ENCODE data around the gene ALK.

The ALK gene

DNA sequence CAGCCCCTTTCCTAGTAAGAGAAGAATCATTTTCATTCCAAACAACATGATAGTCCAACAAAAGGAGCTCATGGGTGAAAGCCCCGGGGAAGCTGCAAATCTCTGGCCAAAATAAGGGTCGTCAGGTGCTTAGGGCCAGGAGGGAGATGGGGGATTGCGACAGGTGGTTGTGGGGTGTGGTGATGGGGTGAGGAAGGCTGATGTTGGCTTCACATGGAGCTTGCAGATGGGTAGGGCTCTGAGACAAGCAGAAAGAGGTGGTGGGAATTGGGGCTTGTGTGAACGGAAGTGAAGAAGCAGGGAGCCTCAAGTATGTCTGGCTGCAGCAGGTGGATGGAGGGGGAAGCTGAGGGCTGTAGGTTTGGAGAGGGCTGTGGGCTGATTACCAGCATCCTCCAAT, 680.0 kb downstream of the ALK start:
- no peaks in the 10 kb centered on the region for H3K79me1 ChIP-seq (ENCODE audit: low read depth, low read length)
- no peak for DNase-seq (ENCODE audit: low spot score)
- no peak overlapping the region for H3K23ac ChIP-seq (ENCODE audit: low read depth, low read length, poor library complexity)
- no peak overlapping the region for H2AK5ac ChIP-seq (ENCODE audit: low read depth, low read length)
- no peak overlapping the region for H2BK120ac ChIP-seq (ENCODE audit: low read depth, low read length)
- no peak overlapping the region for H2BK15ac ChIP-seq (ENCODE audit: low read length)
- no CpG with 5 or more reads among the region's 4 CpGs for WGBS, 2 donors (ENCODE audit: extremely low coverage in 2 of 2, insufficient read length in 2 of 2, insufficient replicate concordance in 1 of 2)
- H2AFZ ChIP-seq (ENCODE audit: low read length): no peak overlapping the region
- no peak overlapping the region for H3K4me2 ChIP-seq (ENCODE audit: insufficient read depth, low read length, poor library complexity, severe bottlenecking)
- H3K18ac ChIP-seq (ENCODE audit: low read length): no peak overlapping the region
- no peak overlapping the region for H2BK5ac ChIP-seq (ENCODE audit: low read length)
- no peak overlapping the region for H3K27ac ChIP-seq (replicated peaks; ENCODE audit: low read length)
- no peak overlapping the region for H3K14ac ChIP-seq (ENCODE audit: low read length)
- H2BK12ac ChIP-seq (ENCODE audit: low read length): no peak overlapping the region
- H3K9me3 ChIP-seq (replicated peaks in 1 of 2; ENCODE audit: control insufficient read depth in 2 of 2, insufficient read depth in 1 of 2, low read depth in 1 of 2, low read length in 2 of 2): no peaks in the 10 kb centered on the region
- H3K27me3 ChIP-seq (ENCODE audit: control insufficient read depth in 3 of 3, insufficient read depth in 3 of 3, low read depth in 1 of 3, low read length in 3 of 3): no peaks in the 10 kb centered on the region
- H3K4ac ChIP-seq (ENCODE audit: low read length): no peak overlapping the region
- H3K36me3 ChIP-seq (replicated peaks in 1 of 2; ENCODE audit: control insufficient read depth in 2 of 2, insufficient read depth in 2 of 2, low read length in 2 of 2): no peaks in the 10 kb centered on the region
- H3K4me3 ChIP-seq (ENCODE audit: low read length in 2 of 2): no peak overlapping the region
- no peak overlapping the region for H3K9ac ChIP-seq (ENCODE audit: low read depth, low read length, poor library complexity)
- H3K4me1 ChIP-seq (ENCODE audit: control insufficient read depth in 2 of 2, insufficient read depth in 1 of 2, low read depth in 1 of 2, low read length in 2 of 2): no peaks in the 10 kb centered on the region
- no peak overlapping the region for H4K8ac ChIP-seq (ENCODE audit: low read depth, low read length)
- H4K91ac ChIP-seq (ENCODE audit: low read depth, low read length, poor library complexity): peak overlapping the region; percentile 23

GRCh38 chr2:29240601-29241000, 680.8 kb downstream of the ALK start:
- DNase-seq (ENCODE audit: low spot score): no peak
- no peak overlapping the region for H4K91ac ChIP-seq (ENCODE audit: low read depth, low read length, poor library complexity)
- no peak overlapping the region for H3K18ac ChIP-seq (ENCODE audit: low read length)
- no peak overlapping the region for H2BK15ac ChIP-seq (ENCODE audit: low read length)
- no peak overlapping the region for H3K4me3 ChIP-seq (ENCODE audit: low read length in 2 of 2)
- no peaks in the 10 kb centered on the region for H3K79me1 ChIP-seq (ENCODE audit: low read depth, low read length)
- H2AK5ac ChIP-seq (ENCODE audit: low read depth, low read length): no peak overlapping the region
- no peaks in the 10 kb centered on the region for H3K36me3 ChIP-seq (replicated peaks in 1 of 2; ENCODE audit: control insufficient read depth in 2 of 2, insufficient read depth in 2 of 2, low read length in 2 of 2)
- no peak overlapping the region for H2BK12ac ChIP-seq (ENCODE audit: low read length)
- no peaks in the 10 kb centered on the region for H3K9me3 ChIP-seq (replicated peaks in 1 of 2; ENCODE audit: control insufficient read depth in 2 of 2, insufficient read depth in 1 of 2, low read depth in 1 of 2, low read length in 2 of 2)
- no peak overlapping the region for H3K9ac ChIP-seq (ENCODE audit: low read depth, low read length, poor library complexity)
- no peak overlapping the region for H3K4me2 ChIP-seq (ENCODE audit: insufficient read depth, low read length, poor library complexity, severe bottlenecking)
- no peak overlapping the region for H3K14ac ChIP-seq (ENCODE audit: low read length)
- no peaks in the 10 kb centered on the region for H3K4me1 ChIP-seq (ENCODE audit: control insufficient read depth in 2 of 2, insufficient read depth in 1 of 2, low read depth in 1 of 2, low read length in 2 of 2)
- WGBS, 2 donors (ENCODE audit: extremely low coverage in 2 of 2, insufficient read length in 2 of 2, insufficient replicate concordance in 1 of 2): no CpG with 5 or more reads among the region's 4 CpGs
- no peak overlapping the region for H2BK120ac ChIP-seq (ENCODE audit: low read depth, low read length)
- H3K27me3 ChIP-seq (ENCODE audit: control insufficient read depth in 3 of 3, insufficient read depth in 3 of 3, low read depth in 1 of 3, low read length in 3 of 3): no peaks in the 10 kb centered on the region
- H4K8ac ChIP-seq (ENCODE audit: low read depth, low read length): no peak overlapping the region
- H3K27ac ChIP-seq (replicated peaks; ENCODE audit: low read length): no peak overlapping the region
- H3K4ac ChIP-seq (ENCODE audit: low read length): no peak overlapping the region
- no peak overlapping the region for H2AFZ ChIP-seq (ENCODE audit: low read length)
- no peak overlapping the region for H3K23ac ChIP-seq (ENCODE audit: low read depth, low read length, poor library complexity)
- H2BK5ac ChIP-seq (ENCODE audit: low read length): no peak overlapping the region

DNA sequence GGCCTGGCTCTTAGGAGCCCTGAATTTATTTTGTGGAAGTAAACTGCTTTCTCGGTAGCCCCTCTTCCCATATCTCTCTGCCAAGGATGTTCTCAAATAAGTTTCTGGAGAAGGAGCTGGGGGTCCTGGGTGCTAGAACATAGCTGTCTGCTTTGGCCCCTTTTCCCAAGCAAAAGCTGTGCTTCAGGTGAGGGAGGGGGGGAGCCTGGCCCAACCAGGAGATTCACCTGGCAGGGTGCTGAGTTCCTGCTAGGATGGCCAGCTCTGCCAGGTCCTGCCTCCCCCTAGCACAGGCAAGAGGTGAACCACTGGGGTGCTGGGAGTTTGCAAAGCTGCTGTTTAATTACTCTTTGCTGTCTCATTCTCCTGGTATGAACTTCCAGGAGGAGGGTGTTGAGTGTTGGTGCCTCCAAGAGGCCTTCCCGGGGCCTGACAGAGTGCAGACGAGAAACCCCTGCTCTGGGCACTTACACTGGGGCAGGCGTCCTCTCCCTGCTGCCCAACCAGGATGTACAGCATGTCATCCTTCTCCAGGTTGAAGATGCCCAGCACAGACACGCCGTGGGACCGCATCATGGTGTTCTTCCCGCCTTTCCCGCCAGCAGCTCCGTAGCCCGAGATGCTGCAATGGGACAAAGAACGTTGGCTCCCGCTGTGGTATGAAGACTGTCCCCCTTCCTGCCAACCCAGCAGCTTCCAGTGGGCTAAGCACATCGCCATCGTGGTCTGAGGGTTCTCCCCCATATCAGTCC, 682.0 kb downstream of the ALK start:
- no peak overlapping the region for H4K8ac ChIP-seq (ENCODE audit: low read depth, low read length)
- H3K4ac ChIP-seq (ENCODE audit: low read length): no peak overlapping the region
- no peak overlapping the region for H3K4me2 ChIP-seq (ENCODE audit: insufficient read depth, low read length, poor library complexity, severe bottlenecking)
- H3K9me3 ChIP-seq (replicated peaks in 1 of 2; ENCODE audit: control insufficient read depth in 2 of 2, insufficient read depth in 1 of 2, low read depth in 1 of 2, low read length in 2 of 2): no peaks in the 10 kb centered on the region
- no peak overlapping the region for H4K91ac ChIP-seq (ENCODE audit: low read depth, low read length, poor library complexity)
- no peak overlapping the region for H3K9ac ChIP-seq (ENCODE audit: low read depth, low read length, poor library complexity)
- no peak overlapping the region for H2BK15ac ChIP-seq (ENCODE audit: low read length)
- H3K79me1 ChIP-seq (ENCODE audit: low read depth, low read length): no peaks in the 10 kb centered on the region
- H2BK5ac ChIP-seq (ENCODE audit: low read length): no peak overlapping the region
- no peaks in the 10 kb centered on the region for H3K36me3 ChIP-seq (replicated peaks in 1 of 2; ENCODE audit: control insufficient read depth in 2 of 2, insufficient read depth in 2 of 2, low read length in 2 of 2)
- no peak overlapping the region for H3K27ac ChIP-seq (replicated peaks; ENCODE audit: low read length)
- no peaks in the 10 kb centered on the region for H3K27me3 ChIP-seq (ENCODE audit: control insufficient read depth in 3 of 3, insufficient read depth in 3 of 3, low read depth in 1 of 3, low read length in 3 of 3)
- no CpG with 5 or more reads among the region's 15 CpGs for WGBS, 2 donors (ENCODE audit: extremely low coverage in 2 of 2, insufficient read length in 2 of 2, insufficient replicate concordance in 1 of 2)
- no peak overlapping the region for H2BK12ac ChIP-seq (ENCODE audit: low read length)
- no peak for DNase-seq (ENCODE audit: low spot score)
- no peak overlapping the region for H2AFZ ChIP-seq (ENCODE audit: low read length)
- H3K4me3 ChIP-seq (ENCODE audit: low read length in 2 of 2): no peak overlapping the region
- H3K14ac ChIP-seq (ENCODE audit: low read length): no peak overlapping the region
- no peak overlapping the region for H3K23ac ChIP-seq (ENCODE audit: low read depth, low read length, poor library complexity)
- H2BK120ac ChIP-seq (ENCODE audit: low read depth, low read length): no peak overlapping the region
- no peaks in the 10 kb centered on the region for H3K4me1 ChIP-seq (ENCODE audit: control insufficient read depth in 2 of 2, insufficient read depth in 1 of 2, low read depth in 1 of 2, low read length in 2 of 2)
- H2AK5ac ChIP-seq (ENCODE audit: low read depth, low read length): no peak overlapping the region
- H3K18ac ChIP-seq (ENCODE audit: low read length): peak overlapping the region; percentile 17

GRCh38 chr2:29238497-29238896, 682.9 kb downstream of the ALK start:
- H3K4me1 ChIP-seq (ENCODE audit: control insufficient read depth in 2 of 2, insufficient read depth in 1 of 2, low read depth in 1 of 2, low read length in 2 of 2): peaks cover 0 to under 1% of the 10 kb centered on the region in 2 donors
- H2AFZ ChIP-seq (ENCODE audit: low read length): no peak overlapping the region
- H3K4ac ChIP-seq (ENCODE audit: low read length): no peak overlapping the region
- H3K36me3 ChIP-seq (replicated peaks in 1 of 2; ENCODE audit: control insufficient read depth in 2 of 2, insufficient read depth in 2 of 2, low read length in 2 of 2): no peaks in the 10 kb centered on the region
- H2AK5ac ChIP-seq (ENCODE audit: low read depth, low read length): no peak overlapping the region
- H4K91ac ChIP-seq (ENCODE audit: low read depth, low read length, poor library complexity): no peak overlapping the region
- H3K18ac ChIP-seq (ENCODE audit: low read length): no peak overlapping the region
- H2BK120ac ChIP-seq (ENCODE audit: low read depth, low read length): no peak overlapping the region
- H2BK5ac ChIP-seq (ENCODE audit: low read length): no peak overlapping the region
- H2BK12ac ChIP-seq (ENCODE audit: low read length): no peak overlapping the region
- H3K27me3 ChIP-seq (ENCODE audit: control insufficient read depth in 3 of 3, insufficient read depth in 3 of 3, low read depth in 1 of 3, low read length in 3 of 3): no peaks in the 10 kb centered on the region
- no peak overlapping the region for H3K4me2 ChIP-seq (ENCODE audit: insufficient read depth, low read length, poor library complexity, severe bottlenecking)
- no peaks in the 10 kb centered on the region for H3K79me1 ChIP-seq (ENCODE audit: low read depth, low read length)
- H2BK15ac ChIP-seq (ENCODE audit: low read length): no peak overlapping the region
- H3K4me3 ChIP-seq (ENCODE audit: low read length in 2 of 2): no peak overlapping the region
- no peak for DNase-seq (ENCODE audit: low spot score)
- no peaks in the 10 kb centered on the region for H3K9me3 ChIP-seq (replicated peaks in 1 of 2; ENCODE audit: control insufficient read depth in 2 of 2, insufficient read depth in 1 of 2, low read depth in 1 of 2, low read length in 2 of 2)
- H3K14ac ChIP-seq (ENCODE audit: low read length): no peak overlapping the region
- H3K23ac ChIP-seq (ENCODE audit: low read depth, low read length, poor library complexity): no peak overlapping the region
- H4K8ac ChIP-seq (ENCODE audit: low read depth, low read length): no peak overlapping the region
- H3K27ac ChIP-seq (replicated peaks; ENCODE audit: low read length): no peak overlapping the region
- WGBS, 2 donors (ENCODE audit: extremely low coverage in 2 of 2, insufficient read length in 2 of 2, insufficient replicate concordance in 1 of 2): no CpG with 5 or more reads among the region's 7 CpGs
- H3K9ac ChIP-seq (ENCODE audit: low read depth, low read length, poor library complexity): no peak overlapping the region

Data from neuronal stem cell (in vitro differentiated cells).